ENCODE data around the gene SLC12A7. TPM values are rescaled to one million over a fixed set of nuclear protein-coding genes. Genes with fewer than 3 reads are reported as not detected.
A peak's percentile ranks its signal among the peaks of the same experiment; 100 is the strongest.

SLC12A7 gene
- total and polyA plus RNA-seq, 7 experiments from 2014 or later, result 6.4 to 101 (median 61.9) TPM

DNA sequence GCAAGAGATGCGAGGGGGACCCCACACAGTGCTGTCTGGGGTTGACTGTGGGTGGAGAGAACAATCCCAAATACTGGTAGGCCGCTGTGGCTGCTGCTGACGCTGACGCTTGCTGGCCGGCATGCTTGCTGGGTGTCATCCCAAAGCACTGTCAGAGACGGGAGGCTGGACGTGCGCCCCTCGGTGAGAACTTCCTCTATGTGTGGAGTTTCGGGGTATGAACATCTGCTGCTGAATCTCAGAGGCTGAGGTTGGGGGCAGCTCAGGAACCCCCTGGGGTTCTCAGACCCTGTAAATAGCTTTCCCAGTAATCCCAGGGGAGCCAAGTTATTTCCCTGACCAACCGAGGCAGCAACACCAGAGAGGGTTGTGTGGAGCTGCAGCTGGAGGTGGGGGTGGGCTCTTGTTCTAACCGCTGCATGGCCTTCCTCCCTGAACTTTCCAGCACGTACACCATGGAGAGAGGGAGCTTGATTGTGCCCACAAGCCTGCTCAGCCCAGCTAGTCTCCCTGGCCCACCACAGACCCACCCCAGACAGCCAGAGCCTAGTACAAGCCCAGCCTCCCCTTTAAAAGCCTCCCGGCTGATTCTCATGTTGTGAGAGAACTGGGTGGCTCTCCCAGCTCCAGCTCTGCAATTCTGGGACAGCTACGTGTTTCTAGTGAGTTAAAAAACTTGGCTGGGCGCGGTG, 21.8 kb upstream of the SLC12A7 start:
- H3K4me1 Mint-ChIP-seq, result peaks cover 0 to 12% (median 0%) of the 10 kb centered on the region in 7 donors
- peaks cover 0 to 2% (median 0%) of the 10 kb centered on the region in 5 donors for H3K36me3 Mint-ChIP-seq
- no peak overlapping the region for H3K27ac Mint-ChIP-seq
- no peak overlapping the region for H3K4me3 Mint-ChIP-seq
- DNase-seq, result no peak
- intact Hi-C loops (cut with micrococcal nuclease), result no loop called here
- ATAC-seq, result no peak
- H3K4me3 ChIP-seq (ENCODE audit: low read length), result no peak overlapping the region
- POLR2A ChIA-PET, result no interaction called here
- H3K27me3 Mint-ChIP-seq, result peaks cover 0 to 4% (median 0%) of the 10 kb centered on the region in 5 donors
- peaks cover 0 to 9% (median 0%) of the 10 kb centered on the region in 11 donors for H3K9me3 Mint-ChIP-seq
- no peaks in the 10 kb centered on the region for H3K9me3 ChIP-seq (ENCODE audit: control insufficient read depth in 2 of 3, low read length in 3 of 3)
- no peaks in the 10 kb centered on the region for H3K4me1 ChIP-seq (ENCODE audit: control insufficient read depth in 2 of 2, insufficient read depth in 2 of 2, low read length in 2 of 2)
- H3K27ac ChIP-seq (ENCODE audit: low read depth, low read length), result no peak overlapping the region
- H3K27me3 ChIP-seq (ENCODE audit: control insufficient read depth in 2 of 2, insufficient read depth in 2 of 2, low read length in 2 of 2), result no peaks in the 10 kb centered on the region
- no peaks in the 10 kb centered on the region for H3K36me3 ChIP-seq (ENCODE audit: control insufficient read depth in 2 of 3, insufficient read depth in 3 of 3, low read length in 3 of 3)
- CTCF ChIA-PET, result interaction anchor here (0.6 to 1.1 kb wide), 3 partner anchors 9 to 486 kb away, joined by 3 read pairs; no protein-coding TSS in a partner anchor

DNA sequence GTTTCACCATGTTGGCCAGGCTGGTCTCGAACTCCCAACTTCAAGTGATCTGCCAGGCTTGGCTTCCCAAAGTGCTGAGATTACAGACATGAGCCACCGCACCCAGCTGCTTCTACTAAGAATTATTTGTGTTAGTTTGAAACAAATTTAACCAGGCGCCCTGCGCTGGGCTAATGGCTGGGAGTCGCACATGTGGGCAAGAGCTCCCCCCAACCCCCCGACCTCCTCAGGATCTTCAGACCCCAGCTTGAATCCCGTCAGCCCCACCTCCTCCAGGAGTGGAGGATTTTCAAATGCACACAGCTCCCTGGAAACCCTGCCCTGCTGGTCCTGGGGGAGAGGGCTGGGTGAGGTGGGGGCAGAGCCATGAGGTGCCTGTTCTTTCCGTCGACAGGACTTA, 21.2 kb upstream of the SLC12A7 start:
- H3K4me3 Mint-ChIP-seq, result no peak overlapping the region
- H3K27me3 Mint-ChIP-seq, result peaks cover 0 to 4% (median 0%) of the 10 kb centered on the region in 5 donors
- H3K36me3 ChIP-seq (ENCODE audit: control insufficient read depth in 2 of 3, insufficient read depth in 3 of 3, low read length in 3 of 3), result no peaks in the 10 kb centered on the region
- peaks cover 0 to 12% (median 0%) of the 10 kb centered on the region in 7 donors for H3K4me1 Mint-ChIP-seq
- H3K27me3 ChIP-seq (ENCODE audit: control insufficient read depth in 2 of 2, insufficient read depth in 2 of 2, low read length in 2 of 2), result no peaks in the 10 kb centered on the region
- H3K36me3 Mint-ChIP-seq, result peaks cover 0 to 2% (median 0%) of the 10 kb centered on the region in 5 donors
- intact Hi-C loops (cut with micrococcal nuclease), result no loop called here
- DNase-seq (no peak), ATAC-seq (no peak)
- H3K9me3 ChIP-seq (ENCODE audit: control insufficient read depth in 2 of 3, low read length in 3 of 3), result no peaks in the 10 kb centered on the region
- H3K4me3 ChIP-seq (ENCODE audit: low read length), result no peak overlapping the region
- no peaks in the 10 kb centered on the region for H3K4me1 ChIP-seq (ENCODE audit: control insufficient read depth in 2 of 2, insufficient read depth in 2 of 2, low read length in 2 of 2)
- peaks cover 0 to 9% (median 0%) of the 10 kb centered on the region in 11 donors for H3K9me3 Mint-ChIP-seq
- H3K27ac ChIP-seq (ENCODE audit: low read depth, low read length), result no peak overlapping the region
- no peak overlapping the region for H3K27ac Mint-ChIP-seq
- POLR2A ChIA-PET, result no interaction called here
- CTCF ChIA-PET, result interaction anchor here (0.6 to 1.1 kb wide), 3 partner anchors 10 to 486 kb away, joined by 3 read pairs; no protein-coding TSS in a partner anchor

DNA sequence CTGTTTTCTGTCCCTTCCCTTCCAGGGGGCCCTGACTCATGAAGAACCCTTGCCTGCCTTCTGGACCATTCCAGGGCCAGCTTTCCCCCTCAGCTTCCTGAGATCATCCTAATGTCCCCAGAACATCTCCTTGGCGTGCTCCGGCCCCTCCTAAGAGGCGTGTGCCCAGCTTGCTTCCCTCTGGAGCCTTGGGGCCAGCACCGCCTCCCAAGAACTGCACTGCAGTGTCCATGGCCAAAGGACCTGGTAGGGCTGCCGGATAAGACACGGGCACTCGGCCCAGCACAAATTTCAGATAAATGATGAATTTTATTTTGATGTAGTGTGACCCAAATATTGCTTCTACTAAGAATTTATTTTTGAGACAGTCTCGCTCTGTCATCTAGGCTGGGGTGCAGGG, 20.7 kb upstream of the SLC12A7 start:
- Mint-ChIP-seq H3K9me3 (peaks cover 0 to 9% (median 0%) of the 10 kb centered on the region in 11 donors), H3K27me3 (peaks cover 0 to 10% (median 2%) of the 10 kb centered on the region in 5 donors), H3K36me3 (peaks cover 0 to 2% (median 0%) of the 10 kb centered on the region in 5 donors), H3K27ac (peak overlapping the region in 1 of 9 donors; percentile 43), H3K4me3 (no peak overlapping the region), H3K4me1 (peaks cover 0 to 12% (median 0%) of the 10 kb centered on the region in 7 donors)
- DNase-seq, result no peak
- no peaks in the 10 kb centered on the region for H3K9me3 ChIP-seq (ENCODE audit: control insufficient read depth in 2 of 3, low read length in 3 of 3)
- H3K27ac ChIP-seq (ENCODE audit: low read depth, low read length), result no peak overlapping the region
- H3K4me3 ChIP-seq (ENCODE audit: low read length), result no peak overlapping the region
- ChIA-PET POLR2A (no interaction called here), CTCF (no interaction called here)
- H3K36me3 ChIP-seq (ENCODE audit: control insufficient read depth in 2 of 3, insufficient read depth in 3 of 3, low read length in 3 of 3), result no peaks in the 10 kb centered on the region
- no peak for ATAC-seq
- intact Hi-C loops (cut with micrococcal nuclease), result no loop called here
- H3K27me3 ChIP-seq (ENCODE audit: control insufficient read depth in 2 of 2, insufficient read depth in 2 of 2, low read length in 2 of 2), result no peaks in the 10 kb centered on the region
- H3K4me1 ChIP-seq (ENCODE audit: control insufficient read depth in 2 of 2, insufficient read depth in 2 of 2, low read length in 2 of 2), result no peaks in the 10 kb centered on the region

- CTCF ChIA-PET, result no interaction called here
- POLR2A ChIA-PET, result no interaction called here
Measured at GRCh38 chr5:1131726-1132125, 19.9 kb upstream of the SLC12A7 start.

DNA sequence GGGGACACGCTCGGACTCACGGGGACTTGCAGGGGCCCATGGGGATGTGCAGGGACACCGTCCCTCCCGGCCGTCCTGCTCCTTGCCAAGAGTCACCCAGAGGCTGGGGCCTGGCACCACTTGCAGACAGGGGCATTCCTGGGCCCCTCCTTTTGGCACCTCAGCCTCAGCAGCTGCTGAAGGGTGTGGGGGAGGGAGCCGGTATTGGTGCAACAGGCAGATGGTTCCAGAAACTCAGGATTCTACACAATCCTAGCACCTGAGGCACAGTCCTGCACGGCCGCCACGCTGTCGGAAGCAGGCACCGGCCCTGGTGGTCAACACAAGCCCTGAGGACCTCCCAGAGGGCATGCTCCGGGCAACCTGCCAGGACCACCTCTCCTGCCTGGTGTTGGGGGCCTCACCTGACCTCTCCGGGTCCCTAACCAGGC, 19.3 kb upstream of the SLC12A7 start:
- Histone ChIP-seq H3K4me3 (ENCODE audit: low read length) (no peak overlapping the region), H3K36me3 (ENCODE audit: control insufficient read depth in 2 of 3, insufficient read depth in 3 of 3, low read length in 3 of 3) (no peaks in the 10 kb centered on the region), H3K4me1 (ENCODE audit: control insufficient read depth in 2 of 2, insufficient read depth in 2 of 2, low read length in 2 of 2) (no peaks in the 10 kb centered on the region), H3K27ac (ENCODE audit: low read depth, low read length) (no peak overlapping the region), H3K9me3 (ENCODE audit: control insufficient read depth in 2 of 3, low read length in 3 of 3) (no peaks in the 10 kb centered on the region), H3K27me3 (ENCODE audit: control insufficient read depth in 2 of 2, insufficient read depth in 2 of 2, low read length in 2 of 2) (no peaks in the 10 kb centered on the region)
- ATAC-seq (no peak), DNase-seq (no peak)
- Mint-ChIP-seq H3K27ac (no peak overlapping the region), H3K4me1 (peaks cover 0 to 7% (median 0%) of the 10 kb centered on the region in 7 donors), H3K4me3 (no peak overlapping the region), H3K27me3 (peaks cover 0 to 14% (median 3%) of the 10 kb centered on the region in 5 donors), H3K36me3 (no peaks in the 10 kb centered on the region), H3K9me3 (peaks cover 0 to 3% (median 0%) of the 10 kb centered on the region in 11 donors)
- CTCF ChIA-PET, result no interaction called here
- POLR2A ChIA-PET, result no interaction called here
- intact Hi-C loops (cut with micrococcal nuclease), result no loop called here

More at GRCh38 chr5:1131726-1132125, 19.9 kb upstream of the SLC12A7 start:
- DNase-seq (no peak), ATAC-seq (no peak)
- Mint-ChIP-seq H3K27ac (no peak overlapping the region), H3K9me3 (peaks cover 0 to 7% (median 0%) of the 10 kb centered on the region in 11 donors), H3K27me3 (peaks cover 0 to 10% (median 3%) of the 10 kb centered on the region in 5 donors), H3K36me3 (peaks cover 0 to 1% (median 0%) of the 10 kb centered on the region in 5 donors), H3K4me1 (peaks cover 0 to 8% (median 0%) of the 10 kb centered on the region in 7 donors), H3K4me3 (no peak overlapping the region)
- no peaks in the 10 kb centered on the region for H3K9me3 ChIP-seq (ENCODE audit: control insufficient read depth in 2 of 3, low read length in 3 of 3)
- no peak overlapping the region for H3K27ac ChIP-seq (ENCODE audit: low read depth, low read length)
- no peaks in the 10 kb centered on the region for H3K27me3 ChIP-seq (ENCODE audit: control insufficient read depth in 2 of 2, insufficient read depth in 2 of 2, low read length in 2 of 2)
- H3K4me3 ChIP-seq (ENCODE audit: low read length), result no peak overlapping the region
- no peaks in the 10 kb centered on the region for H3K36me3 ChIP-seq (ENCODE audit: control insufficient read depth in 2 of 3, insufficient read depth in 3 of 3, low read length in 3 of 3)
- intact Hi-C loops (cut with micrococcal nuclease), result no loop called here
- H3K4me1 ChIP-seq (ENCODE audit: control insufficient read depth in 2 of 2, insufficient read depth in 2 of 2, low read length in 2 of 2), result no peaks in the 10 kb centered on the region

DNA sequence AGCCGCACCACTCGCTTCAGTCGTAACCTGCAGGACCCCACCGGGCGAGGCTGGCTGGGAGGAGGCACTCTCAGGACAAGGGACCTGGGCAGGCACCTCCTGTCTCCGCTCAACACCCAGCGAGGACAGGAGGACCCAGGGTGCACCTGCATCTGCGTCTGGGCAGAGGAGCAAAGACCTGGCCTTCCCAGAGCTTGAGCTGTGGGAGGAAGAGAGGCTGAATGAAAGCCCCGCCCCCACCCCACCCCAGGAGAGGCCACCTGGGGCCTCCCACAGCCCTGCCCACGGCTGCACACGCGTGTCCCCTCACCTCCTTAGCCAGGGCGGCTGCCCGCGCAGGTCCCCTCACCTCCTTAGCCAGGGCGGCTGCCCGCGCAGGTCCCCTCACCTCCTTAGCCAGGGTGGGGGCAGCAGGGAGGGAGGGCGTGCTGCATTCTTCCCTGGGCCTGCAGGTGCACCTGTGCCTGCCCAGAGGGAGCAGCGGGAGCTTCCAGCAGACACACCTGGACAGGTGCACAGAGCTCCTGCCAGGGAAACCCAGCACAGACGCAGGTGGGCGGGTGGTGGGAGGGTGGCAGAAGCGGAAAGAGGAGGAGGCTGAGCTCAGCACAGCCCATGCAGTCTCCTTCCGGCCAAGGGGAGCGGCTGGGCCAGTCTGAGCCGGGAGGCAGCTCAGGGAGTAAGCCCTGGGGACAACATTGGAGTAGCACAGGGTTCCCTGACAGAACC, 18.5 kb upstream of the SLC12A7 start:
- ChIA-PET POLR2A (no interaction called here), CTCF (no interaction called here)
- Mint-ChIP-seq H3K4me1 (peaks cover 0 to 3% (median 0%) of the 10 kb centered on the region in 7 donors), H3K27ac (no peak overlapping the region), H3K4me3 (no peak overlapping the region), H3K27me3 (peaks cover 0 to 14% (median 3%) of the 10 kb centered on the region in 5 donors), H3K36me3 (no peaks in the 10 kb centered on the region), H3K9me3 (peaks cover 0 to 2% (median 0%) of the 10 kb centered on the region in 11 donors)
- Histone ChIP-seq H3K9me3 (ENCODE audit: control insufficient read depth in 2 of 3, low read length in 3 of 3) (no peaks in the 10 kb centered on the region), H3K4me3 (ENCODE audit: low read length) (no peak overlapping the region), H3K4me1 (ENCODE audit: control insufficient read depth in 2 of 2, insufficient read depth in 2 of 2, low read length in 2 of 2) (no peaks in the 10 kb centered on the region), H3K27ac (ENCODE audit: low read depth, low read length) (no peak overlapping the region), H3K36me3 (ENCODE audit: control insufficient read depth in 2 of 3, insufficient read depth in 3 of 3, low read length in 3 of 3) (no peaks in the 10 kb centered on the region), H3K27me3 (ENCODE audit: control insufficient read depth in 2 of 2, insufficient read depth in 2 of 2, low read length in 2 of 2) (no peaks in the 10 kb centered on the region)
- ATAC-seq, result peak; percentile 38
- no peak for DNase-seq
- intact Hi-C loops (cut with micrococcal nuclease), result no loop called here
